Measurements from ENCODE around the gene PTER.
A peak's percentile ranks its signal among the peaks of the same experiment; 100 is the strongest.

The PTER gene

GRCh38 chr10:16441173-16441840 lies 4.5 kb downstream of the PTER start:
- DNase-seq (ENCODE audit: low read depth in 2 of 2): peak; percentile 10 to 43
- no peak for TF ChIP-seq CTCF (IDR thresholded peaks at IDR 0.05; ENCODE audit: low read depth, low read length)
- no peak overlapping the region for H3K4me3 ChIP-seq (replicated peaks in 1 of 2; ENCODE audit: low read depth in 2 of 2, low read length in 2 of 2)

GRCh38 chr10:16442914-16443313 lies 6.1 kb downstream of the PTER start:
- no peak for TF ChIP-seq CTCF (IDR thresholded peaks at IDR 0.05; ENCODE audit: low read depth, low read length)
- no peak for DNase-seq (ENCODE audit: low read depth in 2 of 2)
- H3K4me3 ChIP-seq (replicated peaks in 1 of 2; ENCODE audit: low read depth in 2 of 2, low read length in 2 of 2): no peak overlapping the region

- DNase-seq (ENCODE audit: low read depth in 2 of 2): no peak
- TF ChIP-seq CTCF (IDR thresholded peaks at IDR 0.05; ENCODE audit: low read depth, low read length): no peak
- H3K4me3 ChIP-seq (replicated peaks in 1 of 2; ENCODE audit: low read depth in 2 of 2, low read length in 2 of 2): no peak overlapping the region
Measured at GRCh38 chr10:16445770-16446469, 9.1 kb downstream of the PTER start.

GRCh38 chr10:16449454-16449853 lies 12.6 kb downstream of the PTER start:
- no peak for TF ChIP-seq CTCF (IDR thresholded peaks at IDR 0.05; ENCODE audit: low read depth, low read length)
- no peak for DNase-seq (ENCODE audit: low read depth in 2 of 2)
- H3K4me3 ChIP-seq (replicated peaks in 1 of 2; ENCODE audit: low read depth in 2 of 2, low read length in 2 of 2): no peak overlapping the region

GRCh38 chr10:16458166-16458955 lies 21.6 kb downstream of the PTER start:
- H3K4me3 ChIP-seq (replicated peaks in 1 of 2; ENCODE audit: low read depth in 2 of 2, low read length in 2 of 2): no peak overlapping the region
- no peak for DNase-seq (ENCODE audit: low read depth in 2 of 2)
- no peak for TF ChIP-seq CTCF (IDR thresholded peaks at IDR 0.05; ENCODE audit: low read depth, low read length)

- H3K4me3 ChIP-seq (replicated peaks in 1 of 2; ENCODE audit: low read depth in 2 of 2, low read length in 2 of 2): no peak overlapping the region
- peak in 1 of 2 donors; percentile 9 for DNase-seq (ENCODE audit: low read depth in 2 of 2)
- TF ChIP-seq CTCF (IDR thresholded peaks at IDR 0.05; ENCODE audit: low read depth, low read length): no peak
Measured at GRCh38 chr10:16459423-16459939, 22.7 kb downstream of the PTER start.
